SU-DHL-6 (cell line): ENCODE data around the gene STK33.

Experiments
- CTCF ChIP-seq: fragments of 200-600 bp; sonication (generic); IDR thresholded peaks from one replicate; pipeline ENCODE4 v1.5.1; 2017; ENCODE audit warnings: antibody characterized with exemption, mild to moderate bottlenecking, low read length, moderate library complexity; ENCODE audit not compliant: insufficient read depth, poor library complexity, severe bottlenecking
- EZH2phosphoT487 ChIP-seq: fragments of 200-600 bp; sonication (generic), shearing (Covaris generic); conservative IDR thresholded peaks from 2 replicates; pipeline ENCODE4 v1.6.1; 2018; ENCODE audit warnings: mild to moderate bottlenecking, antibody characterized with exemption, low read length, moderate library complexity, mixed read lengths

GRCh38 chr11:8634498-8634897 lies 40.5 kb upstream of the STK33 start:
- TF ChIP-seq EZH2phosphoT487 = no peak
- TF ChIP-seq CTCF = no peak
